ENCODE measurements around the gene PPIB. TPM values are rescaled to one million over a fixed set of nuclear protein-coding genes. Genes with fewer than 3 reads are reported as not detected.
A peak's percentile ranks its signal among the peaks of the same experiment; 100 is the strongest.
"Not testable (repeated sequence)": the region's sequence is repeated elsewhere in the genome, so short reads cannot be mapped to it uniquely, and the experiment has no call there.

Gene PPIB
- total and polyA plus RNA-seq, 12 donors: 313 to 2,941 (median 648) TPM

DNA sequence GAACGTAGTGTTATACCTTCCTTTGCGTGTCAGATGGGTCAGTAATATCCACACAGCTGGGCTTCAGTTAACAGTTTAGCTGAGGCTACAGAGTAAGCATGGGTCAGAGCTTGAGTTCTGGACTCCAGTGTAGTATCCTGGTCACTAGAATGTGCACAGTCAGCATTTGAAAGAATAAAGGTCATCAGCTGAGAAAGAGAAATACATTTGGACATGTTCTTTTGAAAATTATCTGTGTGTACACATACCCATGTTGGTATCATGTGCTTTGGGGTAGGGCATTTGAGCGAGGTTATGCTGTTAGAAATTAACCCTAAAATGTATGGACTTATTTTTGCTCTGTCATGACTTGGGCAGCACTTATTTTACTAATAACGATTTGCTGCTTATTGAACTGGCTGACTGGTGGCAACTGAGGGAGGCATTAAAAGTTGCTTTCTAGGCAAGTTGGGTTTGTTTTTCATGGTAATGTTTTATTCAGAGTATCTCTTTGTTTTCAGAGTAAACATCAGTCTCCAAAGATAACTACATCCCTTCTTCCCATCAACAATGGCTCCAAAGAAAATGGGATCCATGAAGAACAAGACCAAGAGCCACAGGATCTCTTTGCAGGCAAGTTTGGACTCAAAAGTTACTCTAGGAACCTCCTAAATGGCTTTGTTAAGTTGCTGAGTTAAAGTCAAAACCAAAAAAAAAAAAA lies 50.6 kb downstream of the PPIB start:
- intact Hi-C loops (cut with DNase I): no loop called here
- Histone ChIP-seq H3K36me3 (replicated peaks in 1 of 2) (peaks cover 0 to 33% of the 10 kb centered on the region in 2 donors), H3K4me1 (replicated peaks in 1 of 2) (peaks cover 9 to 33% of the 10 kb centered on the region in 2 donors), H3K4me3 (no peak overlapping the region), H3K27ac (peak overlapping the region in 1 of 5 donors; percentile 23), H3K9me3 (replicated peaks in 1 of 3) (no peaks in the 10 kb centered on the region), H3K27me3 (no peaks in the 10 kb centered on the region)
- TF ChIP-seq POLR2A (IDR thresholded peaks at IDR 0.05): no peak
- TF ChIP-seq, protein P1, sequence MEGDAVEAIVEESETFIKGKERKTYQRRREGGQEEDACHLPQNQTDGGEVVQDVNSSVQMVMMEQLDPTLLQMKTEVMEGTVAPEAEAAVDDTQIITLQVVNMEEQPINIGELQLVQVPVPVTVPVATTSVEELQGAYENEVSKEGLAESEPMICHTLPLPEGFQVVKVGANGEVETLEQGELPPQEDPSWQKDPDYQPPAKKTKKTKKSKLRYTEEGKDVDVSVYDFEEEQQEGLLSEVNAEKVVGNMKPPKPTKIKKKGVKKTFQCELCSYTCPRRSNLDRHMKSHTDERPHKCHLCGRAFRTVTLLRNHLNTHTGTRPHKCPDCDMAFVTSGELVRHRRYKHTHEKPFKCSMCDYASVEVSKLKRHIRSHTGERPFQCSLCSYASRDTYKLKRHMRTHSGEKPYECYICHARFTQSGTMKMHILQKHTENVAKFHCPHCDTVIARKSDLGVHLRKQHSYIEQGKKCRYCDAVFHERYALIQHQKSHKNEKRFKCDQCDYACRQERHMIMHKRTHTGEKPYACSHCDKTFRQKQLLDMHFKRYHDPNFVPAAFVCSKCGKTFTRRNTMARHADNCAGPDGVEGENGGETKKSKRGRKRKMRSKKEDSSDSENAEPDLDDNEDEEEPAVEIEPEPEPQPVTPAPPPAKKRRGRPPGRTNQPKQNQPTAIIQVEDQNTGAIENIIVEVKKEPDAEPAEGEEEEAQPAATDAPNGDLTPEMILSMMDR (IDR thresholded peaks at IDR 0.05): no peak
- no peak for DNase-seq
- WGBS, 4 donors: 65 to 72% (median 67%) methylated on average over 4 of the region's 4 CpGs

DNA sequence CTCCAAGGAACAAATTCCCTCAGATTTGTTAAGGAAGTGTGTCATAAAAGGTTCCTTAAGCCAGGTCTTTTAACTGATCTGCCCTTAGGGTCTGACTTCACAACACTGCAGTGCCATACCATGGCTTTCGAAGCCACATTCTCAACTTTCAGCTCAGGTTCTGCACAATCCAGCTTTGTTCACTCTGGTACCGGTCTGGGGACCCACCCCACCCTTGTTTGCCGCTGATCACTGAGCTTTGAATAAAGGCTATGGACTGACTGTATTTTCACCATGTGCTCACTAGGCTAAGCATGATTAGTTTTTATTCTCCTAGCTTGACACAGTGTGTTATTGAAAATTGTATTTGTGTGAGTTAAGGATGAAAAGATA lies 51.2 kb downstream of the PPIB start:
- H3K27me3 ChIP-seq: no peaks in the 10 kb centered on the region
- intact Hi-C loops (cut with DNase I): no loop called here
- TF ChIP-seq POLR2A (IDR thresholded peaks at IDR 0.05): no peak
- TF ChIP-seq, protein P1 (IDR thresholded peaks at IDR 0.05): no peak
- peak overlapping the region in 1 of 5 donors; percentile 23 for H3K27ac ChIP-seq
- H3K9me3 ChIP-seq (replicated peaks in 1 of 3): no peaks in the 10 kb centered on the region
- 80 to 95% (median 90%) methylated on average over 3 of the region's 3 CpGs for WGBS, 4 donors
- H3K36me3 ChIP-seq (replicated peaks in 1 of 2): peaks cover 0 to 33% of the 10 kb centered on the region in 2 donors
- H3K4me1 ChIP-seq (replicated peaks in 1 of 2): peaks cover 9 to 39% of the 10 kb centered on the region in 2 donors
- no peak overlapping the region for H3K4me3 ChIP-seq
- no peak for DNase-seq

DNA sequence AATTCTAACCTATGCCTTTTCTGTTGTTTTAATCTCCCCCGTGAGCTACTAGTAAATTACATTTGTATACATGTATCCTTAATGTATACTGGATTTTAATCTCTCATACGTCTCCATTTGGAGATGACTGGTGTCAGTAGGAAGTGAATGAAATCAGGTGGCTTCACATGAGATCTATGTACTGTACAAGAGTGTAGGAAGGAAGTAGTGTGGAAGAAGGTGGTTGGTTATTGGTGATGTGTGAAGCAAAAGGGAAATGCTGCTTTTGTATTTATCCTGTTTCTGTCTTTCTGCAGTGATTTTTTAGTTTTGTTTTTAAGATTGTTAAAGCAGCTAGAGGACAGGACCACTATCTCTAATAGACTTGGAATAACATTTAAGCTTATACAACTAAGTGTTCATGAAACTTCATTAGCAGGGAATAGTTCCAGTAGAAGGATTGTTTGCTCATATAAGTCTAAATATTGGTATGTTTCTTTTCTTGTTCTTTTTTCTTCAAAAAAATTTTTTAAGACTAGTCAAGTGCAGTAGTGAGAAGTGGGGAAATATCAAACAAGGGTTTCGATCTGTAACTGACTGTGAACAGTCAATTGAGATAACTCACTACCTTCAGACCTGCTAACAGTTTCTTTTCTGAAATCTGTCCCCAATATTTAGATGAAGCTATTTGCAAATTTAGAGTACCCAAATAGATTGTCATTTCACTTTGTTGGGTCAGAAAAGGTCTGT lies 51.7 kb downstream of the PPIB start:
- WGBS, 4 donors: 79 to 86% (median 83%) methylated on average over 3 of the region's 3 CpGs
- Histone ChIP-seq H3K4me3 (no peak overlapping the region), H3K27ac (no peak overlapping the region), H3K4me1 (replicated peaks in 1 of 2) (peaks cover 9 to 43% of the 10 kb centered on the region in 2 donors), H3K27me3 (no peaks in the 10 kb centered on the region), H3K36me3 (replicated peaks in 1 of 2) (peaks cover 0 to 33% of the 10 kb centered on the region in 2 donors), H3K9me3 (replicated peaks in 1 of 3) (no peaks in the 10 kb centered on the region)
- no peak for DNase-seq
- TF ChIP-seq POLR2A (IDR thresholded peaks at IDR 0.05): no peak
- TF ChIP-seq, protein P1 (IDR thresholded peaks at IDR 0.05): no peak
- intact Hi-C loops (cut with DNase I): no loop called here

DNA sequence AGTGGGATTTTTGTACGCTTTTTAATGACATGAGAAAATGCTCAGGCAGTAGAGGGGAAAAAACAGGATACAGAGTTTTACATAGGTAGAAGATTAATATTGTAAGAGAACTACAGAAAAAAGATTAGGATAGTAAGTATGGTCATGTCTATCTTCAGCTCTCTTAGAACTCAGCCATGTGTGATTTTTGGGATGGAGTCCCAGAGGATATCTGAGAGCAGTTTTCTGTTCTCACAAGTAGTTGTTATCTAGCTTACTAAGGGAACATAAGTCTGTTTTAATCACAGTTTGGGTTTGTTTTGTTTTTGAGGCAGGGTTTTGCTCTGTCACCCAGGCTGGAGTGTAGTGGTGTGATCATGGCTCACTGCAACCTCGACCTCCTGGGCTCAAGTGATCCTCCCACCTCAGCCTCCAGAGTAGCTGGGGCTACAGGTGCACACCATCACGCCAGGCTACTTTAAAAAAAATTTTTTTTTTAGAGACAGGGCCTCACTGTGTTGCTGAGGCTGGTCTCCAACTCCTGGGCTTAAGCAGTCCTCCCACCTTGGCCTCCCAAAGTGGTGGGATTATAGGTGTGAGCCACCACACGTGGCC lies 52.6 kb downstream of the PPIB start:
- WGBS, 4 donors: 95 to 98% (median 97%) methylated on average over 4 of the region's 4 CpGs
- peaks cover 14 to 52% of the 10 kb centered on the region in 2 donors for H3K4me1 ChIP-seq (replicated peaks in 1 of 2)
- H3K9me3 ChIP-seq (replicated peaks in 1 of 3); DNase-seq; H3K27ac ChIP-seq; intact Hi-C loops (cut with DNase I); H3K4me3 ChIP-seq; H3K27me3 ChIP-seq: not testable (repeated sequence)
- peaks cover 0 to 26% of the 10 kb centered on the region in 2 donors for H3K36me3 ChIP-seq (replicated peaks in 1 of 2)

Measured in adrenal gland (tissue), 12 donors.